GM18870 (cell line): ENCODE results near the gene CDC40.
A peak's percentile ranks its signal among the peaks of the same experiment; 100 is the strongest.
"Not testable (repeated sequence)": the region's sequence is repeated elsewhere in the genome, so short reads cannot be mapped to it uniquely, and the experiment has no call there.

Experiments used
- ATAC-seq: cut with Tn5 transposase; IDR thresholded peaks from one replicate; pipeline ENCODE4 v1.9.1; 2021; ENCODE audit warnings: moderate library complexity; ENCODE audit not compliant: unreplicated experiment

CDC40 gene

DNA sequence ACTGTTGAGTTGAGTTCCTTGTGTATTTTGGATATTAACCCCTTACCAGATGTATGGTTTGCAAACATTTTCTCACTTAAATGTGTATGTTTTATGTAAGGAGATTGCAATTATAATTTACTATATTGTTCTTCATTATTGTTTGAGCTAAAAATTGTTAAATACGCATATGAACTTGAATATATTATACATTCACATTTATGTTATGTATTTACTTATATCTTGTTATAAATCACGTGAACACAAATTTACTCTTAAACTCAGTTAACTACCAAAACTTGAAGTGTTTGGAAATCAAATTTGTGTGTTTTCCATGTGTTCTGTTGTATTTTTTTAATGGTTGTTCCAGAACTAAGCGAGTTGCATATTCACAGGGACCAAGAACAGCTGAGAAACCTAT is 18.3 kb downstream of the CDC40 start:
- no peak for ATAC-seq

DNA sequence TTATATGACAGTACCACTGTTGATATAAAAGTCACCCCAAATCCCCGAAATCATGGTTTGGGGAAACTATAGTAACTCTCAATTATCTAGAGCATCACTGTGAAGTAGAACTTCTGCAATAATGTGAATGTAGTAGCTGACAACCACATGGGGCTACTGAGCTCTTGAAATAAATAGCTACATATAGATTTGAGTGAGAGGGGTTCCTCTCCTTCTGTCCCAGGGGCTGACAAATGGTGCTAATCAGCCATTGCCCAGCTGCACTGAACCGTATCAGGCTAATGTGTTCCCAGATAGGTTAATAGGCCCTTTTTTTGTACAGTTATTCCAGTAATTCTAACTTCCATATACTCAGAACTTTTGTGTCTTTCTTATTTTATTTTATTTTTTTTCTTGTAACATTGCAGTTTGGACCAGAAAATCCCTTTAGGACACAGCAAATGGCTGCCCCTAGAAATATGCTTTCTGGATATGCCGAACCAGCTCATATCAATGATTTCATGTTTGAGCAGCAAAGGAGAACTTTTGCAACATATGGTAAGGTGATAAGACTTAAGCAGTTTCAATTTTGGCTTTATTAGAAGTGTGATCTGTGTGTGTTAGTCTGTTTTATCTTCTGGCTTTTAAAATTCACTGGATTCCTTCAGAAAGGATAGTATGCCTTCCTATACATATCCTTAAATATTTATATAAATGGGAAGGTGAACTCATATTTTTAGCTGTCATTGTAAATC is 21.1 kb downstream of the CDC40 start:
- ATAC-seq = no peak

GRCh38 chr6:110207652-110208051 is 27.4 kb downstream of the CDC40 start:
- no peak for ATAC-seq

- ATAC-seq = no peak
These were observed 31.5 kb downstream of the CDC40 start for GRCh38 chr6:110211753-110212152.

DNA sequence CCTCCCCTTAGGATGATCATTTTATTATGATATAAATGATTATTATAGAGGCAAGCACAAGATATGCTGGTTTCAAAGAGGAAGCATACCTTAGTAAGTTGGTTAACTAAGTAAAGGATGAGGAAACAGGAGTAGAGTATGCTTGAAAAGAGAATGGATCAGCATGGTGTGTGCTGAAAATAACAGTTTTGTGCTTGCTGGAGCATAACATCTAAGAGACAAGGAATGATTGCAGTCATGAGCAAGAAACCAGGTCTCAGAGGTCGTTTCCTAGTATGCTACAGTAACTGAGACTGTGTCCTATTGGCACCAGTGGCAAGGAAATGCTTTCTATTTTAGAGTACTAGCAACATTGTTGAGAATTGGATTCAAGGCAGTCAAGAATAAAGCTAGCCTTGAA is 34.1 kb downstream of the CDC40 start:
- no peak for ATAC-seq

DNA sequence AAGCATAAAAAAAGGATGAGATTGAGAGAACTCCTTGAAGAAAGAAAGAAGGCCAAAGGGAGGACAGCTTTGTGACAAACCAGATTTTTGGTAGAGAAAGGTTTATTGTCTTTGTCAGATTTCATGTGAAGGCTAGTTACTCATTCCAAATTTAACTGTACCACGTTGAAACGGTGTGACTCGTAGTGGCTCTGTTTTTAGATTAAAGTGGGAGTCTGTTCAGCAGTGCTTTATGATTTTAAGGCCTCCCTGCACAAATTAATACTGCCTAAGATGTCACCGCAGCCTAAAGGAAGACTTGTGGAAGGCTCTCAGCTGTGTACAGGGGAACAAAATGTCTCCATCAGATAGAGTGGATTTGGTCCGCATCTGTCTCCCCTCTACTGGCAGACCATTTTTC is 35.9 kb downstream of the CDC40 start:
- ATAC-seq = no peak

DNA sequence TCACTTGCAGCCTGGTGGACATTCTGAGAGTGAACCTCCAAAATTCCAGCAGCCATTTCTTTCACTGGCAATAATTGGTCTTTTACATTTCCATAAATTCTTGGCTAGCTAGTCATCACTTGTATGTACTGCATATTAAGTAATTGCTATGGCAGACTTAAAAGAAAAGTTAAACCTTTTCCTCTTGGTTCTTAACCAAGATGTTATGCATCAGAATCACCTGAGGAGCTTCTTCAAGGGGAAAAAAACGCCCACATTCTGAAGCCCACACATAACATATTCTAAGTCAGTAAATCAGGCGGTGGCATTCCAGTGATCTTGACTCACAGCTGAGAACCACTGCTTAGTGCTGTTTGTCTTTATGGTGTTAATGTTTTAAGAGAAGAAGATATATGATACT is 37.0 kb downstream of the CDC40 start:
- no peak for ATAC-seq

DNA sequence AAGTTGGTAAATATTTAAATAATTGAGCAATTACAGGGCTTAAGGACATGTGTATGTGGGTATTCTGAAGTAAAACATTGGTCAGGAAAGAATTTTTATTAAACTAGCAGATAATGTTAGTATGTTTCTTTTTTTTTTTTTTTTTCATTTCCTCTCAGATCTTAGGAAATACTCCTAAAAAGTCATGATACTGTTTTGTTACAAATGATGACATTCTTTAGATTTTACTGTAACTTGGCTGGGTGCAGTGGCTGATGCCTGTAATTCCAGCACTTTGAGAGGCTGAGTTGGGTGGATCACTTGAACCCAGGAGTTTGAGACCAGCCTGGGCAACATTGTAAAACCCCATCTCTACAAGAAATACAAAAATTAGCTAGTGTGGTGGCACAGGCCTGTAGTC is 41.5 kb downstream of the CDC40 start:
- ATAC-seq = no peak

GRCh38 chr6:110226261-110226660 is 46.0 kb downstream of the CDC40 start:
- ATAC-seq = no peak

GRCh38 chr6:110232450-110232849 is 52.2 kb downstream of the CDC40 start:
- ATAC-seq = no peak

GRCh38 chr6:110233770-110234374 is 53.6 kb downstream of the CDC40 start:
- peak; percentile 96 for ATAC-seq

DNA sequence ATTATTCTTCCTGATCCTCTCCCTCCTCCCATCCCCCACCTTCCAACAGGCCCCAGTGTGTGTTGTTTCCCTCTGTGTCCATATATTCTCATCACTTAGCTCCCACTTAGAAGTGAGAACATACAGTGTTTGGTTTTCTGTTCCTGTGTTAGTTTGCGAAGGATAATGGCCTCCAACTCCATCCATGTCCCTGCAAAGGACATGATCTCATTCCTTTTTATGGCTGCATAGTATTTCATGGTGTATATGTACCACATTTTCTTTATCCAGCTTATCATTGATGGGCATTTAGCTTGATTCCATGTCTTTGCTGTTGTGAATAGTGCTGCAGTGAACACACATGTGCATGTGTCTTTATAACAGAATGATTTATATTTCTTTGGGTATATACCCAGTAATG is 55.8 kb downstream of the CDC40 start:
- not testable (repeated sequence) for ATAC-seq

DNA sequence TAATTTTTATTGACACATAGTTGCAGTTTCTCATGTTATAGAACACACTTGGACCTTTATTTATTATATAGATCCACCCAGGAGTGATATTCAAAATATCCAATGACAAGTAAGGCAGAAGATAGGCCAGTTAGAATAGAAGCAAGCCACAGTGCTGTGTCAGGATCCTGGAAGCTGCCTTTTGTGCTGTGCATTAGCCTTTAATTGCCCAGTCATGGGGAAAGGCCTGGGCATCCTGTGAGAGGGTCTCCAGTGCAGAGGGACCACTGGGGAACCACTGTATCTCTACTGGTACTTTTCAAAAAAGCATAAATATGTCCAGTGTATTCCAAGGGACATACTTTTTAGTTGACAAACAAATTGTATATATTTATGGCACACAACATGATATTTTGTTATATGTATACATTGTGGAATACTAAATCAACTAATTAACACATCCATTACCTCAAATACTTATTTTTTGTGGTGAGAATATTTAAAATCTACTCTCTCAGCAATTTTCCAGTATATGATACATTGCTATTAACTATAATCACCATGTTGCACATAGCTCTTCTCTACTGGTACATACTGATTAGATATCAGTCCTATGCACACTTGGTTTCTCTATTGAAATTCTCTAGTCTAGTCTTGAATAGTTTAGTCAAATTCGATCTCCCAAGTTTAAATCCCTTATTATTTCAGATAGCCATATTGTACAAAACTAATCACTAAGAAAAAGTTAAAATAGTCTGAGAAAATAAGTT is 59.5 kb downstream of the CDC40 start:
- no peak for ATAC-seq

- not testable (repeated sequence) for ATAC-seq
These were observed 64.4 kb downstream of the CDC40 start for GRCh38 chr6:110244621-110245020.

DNA sequence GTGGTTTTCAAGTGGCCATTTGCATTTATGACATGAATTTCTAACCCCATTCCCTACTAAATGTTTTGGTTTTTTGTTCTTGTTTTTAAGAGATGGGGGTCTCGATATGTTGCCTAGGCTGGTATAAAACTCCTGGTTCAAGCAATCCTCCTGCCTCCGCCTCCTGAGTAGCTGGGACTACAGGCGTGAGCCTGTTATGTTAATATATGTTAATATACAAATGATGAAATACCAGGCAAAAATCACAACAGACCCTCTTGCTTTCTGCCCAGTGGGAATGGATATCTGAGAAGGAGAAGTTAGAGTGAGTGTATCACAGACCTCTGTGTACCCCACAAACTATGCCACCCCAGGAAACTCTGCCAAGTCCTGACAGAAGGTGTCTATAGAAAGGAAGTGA is 66.2 kb downstream of the CDC40 start:
- ATAC-seq = no peak

DNA sequence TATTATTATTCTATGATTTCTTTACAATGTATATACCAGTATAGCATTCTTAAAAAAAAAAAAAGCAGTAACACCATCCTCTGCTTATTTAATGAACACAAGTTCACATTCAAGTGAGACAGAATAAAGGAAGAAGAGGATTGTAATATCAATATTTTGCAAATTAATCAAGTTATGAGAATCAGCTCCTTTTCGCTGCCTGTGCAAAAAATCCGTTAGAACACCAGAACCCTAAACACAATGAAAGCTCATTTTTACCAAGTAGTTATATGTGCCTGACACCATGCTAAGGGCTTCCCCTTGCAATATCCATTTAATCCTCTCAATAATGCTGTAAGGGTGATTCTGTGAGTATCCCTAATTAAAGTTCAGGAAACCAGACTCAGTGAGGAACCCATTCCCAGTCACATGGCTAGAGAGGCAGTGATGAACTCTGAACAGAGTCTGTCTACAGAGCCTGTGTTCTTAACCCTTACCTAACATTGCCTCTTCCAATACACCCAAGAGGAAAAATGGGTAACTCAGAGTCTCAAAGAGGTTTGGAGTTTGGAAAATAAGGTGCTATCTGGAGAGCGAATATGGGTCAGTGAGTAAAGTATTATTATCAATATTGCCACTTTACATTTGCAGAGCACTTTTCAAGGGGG is 66.8 kb downstream of the CDC40 start:
- no peak for ATAC-seq

GRCh38 chr6:110250058-110250457 is 69.8 kb downstream of the CDC40 start:
- ATAC-seq = no peak

DNA sequence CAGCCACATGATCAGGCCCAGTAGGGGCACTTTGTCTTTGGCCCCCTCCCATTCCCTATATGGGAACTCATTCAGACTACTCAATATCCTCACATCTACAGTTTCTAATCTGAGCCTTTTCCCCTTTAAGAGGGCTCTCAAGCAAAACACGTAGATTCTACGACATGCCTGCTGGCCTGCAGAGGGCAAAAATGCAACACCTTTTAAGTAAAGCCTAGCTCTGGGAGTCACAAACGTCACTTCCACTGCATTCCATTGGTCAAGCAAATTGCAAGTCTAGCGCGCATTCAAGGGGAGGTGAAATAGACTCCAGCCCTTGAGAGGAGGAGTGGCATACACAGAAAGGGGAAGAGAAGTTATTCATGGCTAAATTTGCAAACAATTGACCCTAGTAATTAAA is 70.6 kb downstream of the CDC40 start:
- no peak for ATAC-seq

DNA sequence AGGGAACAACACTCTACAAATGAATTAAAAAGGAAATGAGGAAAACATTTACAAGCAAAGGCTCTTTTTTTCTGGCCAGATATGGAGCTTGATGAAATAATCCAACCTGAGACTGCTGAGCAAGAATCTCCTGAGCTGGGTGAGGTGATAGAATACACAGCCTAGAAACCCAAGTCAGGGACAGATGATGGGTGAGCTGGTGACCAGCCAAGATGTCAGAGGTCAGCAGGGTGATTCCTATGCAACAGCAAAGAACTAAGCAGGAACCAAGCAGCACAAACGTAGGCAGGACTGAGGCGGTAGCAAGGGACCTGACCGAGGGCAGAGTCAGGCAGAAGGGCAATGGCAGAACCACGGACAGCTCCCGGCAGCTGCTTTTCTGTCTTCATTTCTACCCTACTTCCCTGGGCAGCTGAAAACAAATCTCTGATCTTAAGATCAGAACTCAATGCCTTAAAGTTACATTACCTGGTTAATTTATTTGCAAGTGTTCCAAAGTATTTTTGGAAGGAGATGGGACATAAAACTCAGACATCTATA is 75.1 kb downstream of the CDC40 start:
- ATAC-seq = no peak

DNA sequence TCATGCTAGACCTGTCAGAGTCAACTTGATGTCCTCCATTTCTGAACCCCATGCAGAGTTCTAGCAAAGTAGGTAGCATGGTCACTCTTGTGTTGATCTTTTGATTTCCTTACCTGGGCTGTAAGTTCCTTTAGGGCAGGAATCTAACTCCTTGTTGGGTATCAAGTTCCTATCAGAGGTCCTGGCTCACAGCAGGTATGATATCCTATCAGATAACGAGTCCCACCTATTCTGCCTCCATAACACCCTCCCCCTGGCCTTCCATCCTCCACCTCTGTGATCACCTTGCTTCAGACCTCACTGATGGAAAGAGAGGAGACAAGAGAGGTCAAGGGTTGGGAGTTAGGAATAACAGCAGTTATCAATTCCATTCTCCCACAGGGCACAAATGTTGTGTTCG is 76.1 kb downstream of the CDC40 start:
- ATAC-seq = no peak

- no peak for ATAC-seq
These were observed 85.0 kb downstream of the CDC40 start for GRCh38 chr6:110265273-110265672.
